PC-9 (cell line): ENCODE measurements around the gene KCTD20.

Experiments
- EZH2 ChIP-seq: fragments of 200-600 bp; sonication (generic); IDR thresholded peaks from 2 replicates; pipeline ENCODE4 v1.8.0; 2017; ENCODE audit warnings: antibody characterized with exemption, low read depth
- TF ChIP-seq, protein P1 (sequence below): fragments of 200-600 bp; sonication (generic); conservative IDR thresholded peaks from 2 replicates; pipeline ENCODE4 v1.6.1; 2017; ENCODE audit warnings: mixed run types, antibody characterized with exemption, mild to moderate bottlenecking, moderate library complexity

DNA sequence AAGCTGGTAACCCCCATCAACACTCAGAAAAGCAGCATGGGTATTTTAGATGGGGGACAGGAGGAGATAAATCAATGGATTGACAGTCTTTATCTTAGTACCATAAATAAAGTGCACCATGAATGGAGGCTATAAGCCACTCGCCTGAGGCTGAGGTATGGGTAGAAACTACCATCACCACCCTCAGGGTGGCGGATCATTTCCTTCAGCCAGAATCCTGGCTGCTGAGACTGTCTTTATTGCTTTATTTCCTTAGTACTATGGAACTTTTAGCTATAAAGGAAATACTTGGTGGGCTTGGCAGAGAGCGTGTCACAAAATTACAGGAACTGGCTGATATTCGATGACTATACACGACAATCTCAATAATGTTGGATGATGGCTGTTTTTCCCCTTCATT lies 52.3 kb downstream of the KCTD20 start:
- no peak for TF ChIP-seq EZH2
- TF ChIP-seq, protein P1, sequence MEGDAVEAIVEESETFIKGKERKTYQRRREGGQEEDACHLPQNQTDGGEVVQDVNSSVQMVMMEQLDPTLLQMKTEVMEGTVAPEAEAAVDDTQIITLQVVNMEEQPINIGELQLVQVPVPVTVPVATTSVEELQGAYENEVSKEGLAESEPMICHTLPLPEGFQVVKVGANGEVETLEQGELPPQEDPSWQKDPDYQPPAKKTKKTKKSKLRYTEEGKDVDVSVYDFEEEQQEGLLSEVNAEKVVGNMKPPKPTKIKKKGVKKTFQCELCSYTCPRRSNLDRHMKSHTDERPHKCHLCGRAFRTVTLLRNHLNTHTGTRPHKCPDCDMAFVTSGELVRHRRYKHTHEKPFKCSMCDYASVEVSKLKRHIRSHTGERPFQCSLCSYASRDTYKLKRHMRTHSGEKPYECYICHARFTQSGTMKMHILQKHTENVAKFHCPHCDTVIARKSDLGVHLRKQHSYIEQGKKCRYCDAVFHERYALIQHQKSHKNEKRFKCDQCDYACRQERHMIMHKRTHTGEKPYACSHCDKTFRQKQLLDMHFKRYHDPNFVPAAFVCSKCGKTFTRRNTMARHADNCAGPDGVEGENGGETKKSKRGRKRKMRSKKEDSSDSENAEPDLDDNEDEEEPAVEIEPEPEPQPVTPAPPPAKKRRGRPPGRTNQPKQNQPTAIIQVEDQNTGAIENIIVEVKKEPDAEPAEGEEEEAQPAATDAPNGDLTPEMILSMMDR: no peak
